ENCODE measurements around the gene THEM4.

- no peak for TF ChIP-seq CTCF (IDR thresholded peaks at IDR 0.05)
- TF ChIP-seq POLR2A (IDR thresholded peaks at IDR 0.05), result no peak
- no peak for TF ChIP-seq EP300 (IDR thresholded peaks at IDR 0.05)
- TF ChIP-seq POLR2AphosphoS5 (IDR thresholded peaks at IDR 0.05), result no peak
These were observed 10.8 kb downstream of the THEM4 start for GRCh38 chr1:151898519-151898991.
